Measurements from ENCODE around the gene MCRIP1. TPM values are rescaled to one million over a fixed set of nuclear protein-coding genes. Genes with fewer than 3 reads are reported as not detected.

Gene MCRIP1
- total and polyA plus RNA-seq, 2 of the 8 experiments (the other 6 are each of a cell fraction or from before 2014, with no cell fraction given), result 103 to 151 TPM

DNA sequence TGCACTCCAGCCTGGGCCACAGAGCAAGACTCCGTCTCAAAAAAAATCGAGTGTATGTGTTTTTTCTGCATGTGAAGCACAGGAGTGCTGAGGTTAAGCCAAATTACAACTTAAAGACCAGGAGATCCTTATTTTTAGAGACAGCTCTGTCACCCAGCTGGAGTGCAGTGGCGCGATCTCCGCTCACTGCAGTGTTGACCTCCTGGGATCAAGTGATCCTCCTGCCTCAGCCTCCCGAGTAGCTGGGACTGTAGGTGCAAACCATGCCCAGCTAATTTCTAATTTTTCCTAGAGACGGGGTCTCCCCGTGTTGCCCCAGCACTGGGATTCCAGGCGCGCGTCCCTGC, 9.3 kb upstream of the MCRIP1 start:
- Histone ChIP-seq H2BK120ac (replicated peaks; ENCODE audit: low read depth, low read length) (no peak overlapping the region), H2BK12ac (ENCODE audit: low read depth, low read length) (no peak overlapping the region)

More for the DNA sequence above, 9.3 kb upstream of the MCRIP1 start:
- 99% methylated on average over 10 of the region's 11 CpGs; no CpG with 5 or more reads in 1 of the 2 experiments for WGBS, 2 experiments (ENCODE audit: extremely low coverage in 1 of 2, insufficient coverage in 1 of 2, insufficient read length in 1 of 2, insufficient replicate concordance in 2 of 2, low coverage in 1 of 2, low lambda C conversion rate in 2 of 2, missing lambda C conversion rate in 1 of 2)
- Histone ChIP-seq H3K18ac (ENCODE audit: extremely low read depth, low read length) (no peak overlapping the region), H2AK5ac (ENCODE audit: low read depth, low read length) (no peak overlapping the region), H3K23me2 (ENCODE audit: low read depth, low read length) (no peaks in the 10 kb centered on the region), H2AFZ (ENCODE audit: low read length) (no peak overlapping the region), H3K9me3 (ENCODE audit: insufficient read depth in 2 of 2, low read depth in 1 of 2, low read length in 1 of 2) (no peaks in the 10 kb centered on the region), H3K4me2 (ENCODE audit: insufficient read depth in 1 of 2, low read depth in 2 of 2, low read length in 2 of 2) (no peak overlapping the region), H3K23ac (ENCODE audit: insufficient read length) (no peak overlapping the region), H3K4ac (replicated peaks; ENCODE audit: insufficient read length, low read depth, low read length) (no peak overlapping the region), H4K5ac (ENCODE audit: insufficient read length, low read depth, low read length) (no peak overlapping the region), H2BK5ac (ENCODE audit: low read depth, low read length) (no peak overlapping the region), H3K56ac (replicated peaks; ENCODE audit: insufficient read length, low read depth, low read length) (no peak overlapping the region), H3K79me2 (ENCODE audit: control insufficient read depth in 1 of 2, insufficient read depth in 2 of 2, low read length in 2 of 2) (no peaks in the 10 kb centered on the region), H3K27me3 (replicated peaks in 1 of 4; ENCODE audit: control insufficient read depth in 3 of 4, extremely low read depth in 1 of 4, insufficient read depth in 3 of 4, low read length in 3 of 4) (no peaks in the 10 kb centered on the region; a peak in 2 of 7 replicates), H2BK20ac (ENCODE audit: low read length) (no peak overlapping the region), H2BK15ac (ENCODE audit: low read length) (no peak overlapping the region), H3K14ac (ENCODE audit: insufficient read length) (no peak overlapping the region), H3K79me1 (ENCODE audit: low read depth, low read length) (no peaks in the 10 kb centered on the region), H3K36me3 (ENCODE audit: control insufficient read depth in 2 of 4, insufficient read depth in 4 of 4, low read length in 3 of 4) (peaks cover 12 to 42% (median 34%) of the 10 kb centered on the region in 4 experiments), H4K91ac (replicated peaks; ENCODE audit: insufficient read length, low read length) (no peak overlapping the region), H3K27ac (ENCODE audit: low read depth, low read length) (no peak overlapping the region), H4K8ac (ENCODE audit: extremely low read depth, insufficient read depth, low read length) (no peak overlapping the region), H4K20me1 (replicated peaks in 1 of 2; ENCODE audit: control insufficient read depth in 1 of 2, insufficient read depth in 2 of 2, low read length in 2 of 2) (peaks cover 2 to 12% of the 10 kb centered on the region in 2 experiments), H3K9ac (replicated peaks in 1 of 4; ENCODE audit: extremely low read depth in 1 of 4, low read depth in 3 of 4, low read length in 3 of 4) (no peak overlapping the region), H3K4me3 (ENCODE audit: extremely low read depth in 1 of 4, insufficient read depth in 2 of 4, low read depth in 3 of 4, low read length in 4 of 4) (no peak overlapping the region), H3K4me1 (replicated peaks in 1 of 4; ENCODE audit: control insufficient read depth in 3 of 4, insufficient read depth in 4 of 4, low read length in 3 of 4) (peaks cover 0 to 3% (median 0%) of the 10 kb centered on the region in 4 experiments; a peak in 2 of 7 replicates)
- no peak for DNase-seq (ENCODE audit: low read depth in 1 of 2, low spot score in 2 of 2)
- no peak for FAIRE-seq
- ChIA-PET POLR2A (ENCODE audit: partially characterized antibody) (interaction anchor here (1.1 to 5.7 kb wide), 9 partner anchors 8 to 139 kb away, joined by 4 to 37 read pairs (median 6); partner anchors contain the start of genes MCRIP1, MRPL12, P4HB and PPP1R27), CTCF (ENCODE audit: partially characterized antibody) (interaction anchor here (1.3 to 1.6 kb wide), 3 partner anchors 9 to 118 kb away, joined by 3 read pairs; partner anchors contain the start of gene ARHGDIA)

All from H1 (cell line).